ENCODE results near the gene MPL.

- TF ChIP-seq CTCF (IDR thresholded peaks at IDR 0.05) (no peak), POLR2AphosphoS5 (IDR thresholded peaks at IDR 0.05; ENCODE audit: insufficient read depth in 1 of 2, low read depth in 1 of 2) (no peak), POLR2A (IDR thresholded peaks at IDR 0.05) (no peak)
Observed at GRCh38 chr1:43305926-43306687, 31.5 kb upstream of the MPL start.

Data from vagina (tissue), 2 donors.